Stimulated activated CD4-positive, alpha-beta T cell treated with anti-CD3 and anti-CD28 coated beads, TNF-alpha, amount 100 ng/mL, for 24 hours (primary cell): ENCODE data around the gene TULP1.

Experiments
- DNase-seq, 3 experiments: peaks; one replicate each; pipeline ENCODE4 v3.0.0-alpha.2; 2020; ENCODE audit warnings: low read depth in 3 of 3

TULP1 gene

GRCh38 chr6:35496841-35497570 lies 15.7 kb downstream of the TULP1 start, which contains the start of gene TEAD3:
TSS of gene TEAD3 (minus strand) at chr6:35497079.
- peak in 1 of 3 experiments; percentile 49 for DNase-seq

DNA sequence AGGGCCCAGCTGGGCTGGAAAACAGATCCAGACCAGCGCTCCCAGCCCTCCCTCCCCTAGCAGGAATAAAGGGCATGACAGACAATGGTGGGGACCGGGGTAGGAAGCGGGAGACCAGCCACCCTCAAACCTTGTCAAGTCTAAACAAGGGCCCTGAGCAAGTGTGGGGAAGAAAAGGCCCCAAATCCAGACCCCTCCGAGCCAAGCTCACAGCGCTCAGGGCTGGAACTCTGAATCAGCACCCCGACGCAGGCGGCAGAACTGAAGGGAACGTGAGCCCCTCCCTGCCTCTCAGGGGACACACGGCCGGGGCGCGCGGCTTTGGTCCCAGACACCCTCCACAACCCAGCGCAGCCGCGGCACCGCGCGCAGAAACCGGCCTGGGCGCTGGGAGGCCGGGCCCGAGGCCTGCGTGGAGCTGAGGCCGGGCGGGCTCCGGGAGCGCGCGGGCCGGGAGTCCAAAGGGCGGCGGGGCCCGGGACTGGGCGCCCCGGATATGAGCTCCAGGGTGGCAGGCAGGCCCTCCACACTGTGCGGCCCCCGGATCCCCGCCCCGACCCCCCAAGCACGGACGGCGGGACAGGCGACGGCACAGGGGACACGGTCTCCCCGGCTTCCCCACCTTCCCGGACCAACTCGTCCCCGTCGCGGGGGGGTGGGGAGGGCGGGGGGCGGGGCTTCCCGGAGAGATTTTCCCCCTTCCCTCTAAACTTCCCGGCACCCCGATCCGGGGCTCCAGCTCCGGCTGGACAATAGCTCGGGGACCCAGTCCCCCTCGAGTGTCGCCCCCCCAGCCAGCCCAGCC lies 16.5 kb downstream of the TULP1 start:
- no peak for DNase-seq

DNA sequence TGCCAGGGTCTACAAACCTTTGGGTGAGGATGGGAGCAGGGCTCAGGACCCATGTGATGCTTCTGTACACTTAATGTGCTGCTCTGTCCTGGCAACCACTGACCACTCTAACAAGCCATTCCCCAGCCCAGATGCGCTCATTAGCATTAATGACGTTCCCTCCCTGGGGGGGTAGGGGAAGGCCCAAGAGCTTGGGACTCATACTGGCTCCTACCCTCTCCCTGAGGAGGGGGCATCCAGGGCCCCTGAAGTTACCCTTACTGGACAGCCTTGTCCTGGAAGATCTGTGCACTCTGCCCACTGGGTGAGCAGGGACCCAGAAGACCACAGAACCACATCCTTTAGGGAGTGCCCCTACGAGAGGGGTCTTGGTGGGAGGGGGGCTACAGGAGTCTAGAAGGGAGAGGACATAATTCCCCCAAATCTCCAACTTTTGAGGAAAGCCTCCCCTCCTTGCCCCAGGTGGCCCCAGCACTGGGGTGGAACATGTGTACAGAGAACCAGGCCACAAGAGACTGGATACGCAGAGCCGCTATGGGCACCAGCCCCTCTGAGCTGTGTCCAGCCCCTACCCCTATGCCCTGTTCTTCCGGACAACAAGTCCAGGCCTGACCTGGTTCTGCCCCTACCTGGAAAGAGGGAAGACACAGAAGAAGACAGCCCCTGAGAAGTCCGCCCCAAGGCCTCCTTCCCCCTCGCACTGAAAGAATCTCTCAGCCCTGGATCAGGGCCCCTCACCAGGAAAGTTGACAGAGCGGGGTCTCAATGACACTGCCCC lies 17.2 kb downstream of the TULP1 start:
- DNase-seq = no peak

GRCh38 chr6:35494161-35494563 lies 18.5 kb downstream of the TULP1 start:
- no peak for DNase-seq

DNA sequence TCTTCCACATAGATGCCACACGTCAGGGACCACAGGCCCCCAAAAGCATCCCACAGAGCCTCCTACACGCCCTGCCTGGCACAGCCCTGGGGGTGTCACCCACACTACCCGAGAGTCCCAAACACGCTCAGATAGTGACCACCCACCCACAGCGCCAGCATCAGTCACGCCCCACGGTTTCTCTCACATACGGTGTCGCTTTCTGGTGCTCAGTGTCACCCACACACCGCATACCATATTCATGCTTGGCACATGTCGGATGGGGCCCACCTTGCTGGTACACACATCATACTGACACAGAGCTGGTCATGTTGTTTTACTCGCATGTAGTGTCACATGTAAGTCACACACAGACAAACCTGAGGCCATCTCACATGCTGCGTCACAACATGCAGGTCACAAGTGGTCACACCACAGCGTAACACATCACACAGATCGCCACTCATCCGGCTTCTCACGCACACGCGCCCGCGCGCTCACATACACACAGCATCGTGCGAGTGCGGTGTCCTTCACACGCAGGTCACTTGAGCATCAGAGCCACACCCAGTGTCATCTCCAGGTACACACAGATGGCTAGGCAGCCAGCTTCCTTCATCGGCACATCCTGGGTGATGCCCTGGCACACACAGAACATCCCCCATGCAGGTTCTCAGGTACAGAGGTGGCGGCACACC lies 19.3 kb downstream of the TULP1 start:
- no peak for DNase-seq

DNA sequence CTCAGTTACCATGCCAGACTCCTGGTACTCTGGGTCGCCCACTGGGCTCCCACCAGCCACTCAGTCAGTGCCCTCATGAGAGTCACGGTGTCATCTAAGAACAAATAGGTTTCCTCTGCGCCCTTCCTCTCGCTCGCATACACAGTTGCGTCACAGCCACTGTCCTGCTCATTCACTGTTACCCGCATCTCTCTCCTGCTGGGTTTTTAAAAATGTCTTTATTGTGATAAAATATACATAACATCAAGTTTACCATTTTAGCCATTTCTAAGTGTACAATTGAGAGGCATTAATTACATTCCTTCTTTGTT lies 19.8 kb downstream of the TULP1 start:
- no peak for DNase-seq

DNA sequence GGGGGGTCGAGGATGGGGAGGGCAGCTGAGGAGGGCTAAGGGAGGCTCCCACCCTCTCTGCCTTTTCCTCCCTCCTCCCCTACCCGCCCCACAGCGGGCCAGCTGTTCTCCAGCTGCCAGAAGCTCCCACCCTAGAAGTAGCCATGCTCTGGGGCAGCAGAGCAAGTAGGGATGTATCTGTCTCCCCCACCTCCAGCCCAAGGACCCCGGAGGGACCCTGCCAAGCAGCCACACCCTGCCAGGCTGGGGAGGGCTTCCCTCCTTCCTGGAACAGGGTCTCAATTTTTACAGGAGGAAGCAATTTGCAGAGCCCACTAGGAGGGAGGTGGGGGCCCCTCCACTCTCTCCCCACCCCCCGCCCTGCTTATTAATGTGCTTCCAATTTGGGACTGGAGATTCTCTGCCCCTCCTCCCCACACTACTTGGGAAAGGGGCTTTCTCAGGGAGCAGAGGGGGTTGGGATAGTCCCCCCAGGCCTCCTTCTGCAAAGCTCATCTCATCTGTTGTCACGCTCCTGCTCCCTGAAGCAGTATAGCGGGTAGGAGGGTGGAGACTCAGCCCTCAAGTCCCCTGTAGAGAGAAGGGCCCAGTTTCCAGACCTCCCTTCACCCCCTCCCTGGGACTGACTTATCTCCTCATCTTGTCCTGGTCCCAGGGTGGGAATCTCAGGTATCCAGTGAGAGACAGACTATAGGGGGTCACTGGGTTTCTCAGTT lies 20.3 kb downstream of the TULP1 start:
- DNase-seq = no peak

DNA sequence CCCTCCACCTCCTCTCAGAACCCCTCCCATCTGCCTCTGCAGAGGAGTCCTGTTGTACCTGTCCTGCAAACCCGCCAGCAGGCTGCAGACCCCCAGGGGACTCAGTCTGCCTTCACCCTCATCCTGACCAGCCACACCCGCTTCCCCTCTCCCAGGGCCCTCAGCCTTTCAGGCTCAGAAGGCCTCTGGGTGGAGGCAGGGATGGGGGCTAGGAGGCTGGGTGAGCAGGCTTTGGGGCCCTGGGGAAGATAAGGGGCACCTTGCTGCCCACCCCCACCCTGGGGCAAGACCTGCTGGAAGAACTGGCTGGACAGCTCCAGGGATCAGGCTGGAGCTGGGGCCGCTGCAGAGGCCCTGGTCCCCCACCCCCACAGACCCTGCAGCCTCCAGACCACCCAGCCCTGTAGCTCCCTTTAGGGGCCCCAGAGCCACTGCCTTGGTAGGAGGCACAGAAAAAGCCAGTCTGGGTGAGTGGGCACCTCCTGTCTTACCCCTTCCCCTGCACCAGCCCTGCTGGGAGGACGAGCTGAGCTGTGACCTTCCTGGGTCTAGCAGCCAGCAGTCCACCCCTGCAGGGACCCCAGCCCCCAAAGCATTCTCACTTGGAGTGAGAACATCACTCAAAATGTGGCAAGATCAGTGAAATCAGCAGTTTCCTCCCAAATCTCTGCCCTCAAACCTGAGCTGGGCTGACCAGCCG lies 21.0 kb downstream of the TULP1 start:
- no peak for DNase-seq

DNA sequence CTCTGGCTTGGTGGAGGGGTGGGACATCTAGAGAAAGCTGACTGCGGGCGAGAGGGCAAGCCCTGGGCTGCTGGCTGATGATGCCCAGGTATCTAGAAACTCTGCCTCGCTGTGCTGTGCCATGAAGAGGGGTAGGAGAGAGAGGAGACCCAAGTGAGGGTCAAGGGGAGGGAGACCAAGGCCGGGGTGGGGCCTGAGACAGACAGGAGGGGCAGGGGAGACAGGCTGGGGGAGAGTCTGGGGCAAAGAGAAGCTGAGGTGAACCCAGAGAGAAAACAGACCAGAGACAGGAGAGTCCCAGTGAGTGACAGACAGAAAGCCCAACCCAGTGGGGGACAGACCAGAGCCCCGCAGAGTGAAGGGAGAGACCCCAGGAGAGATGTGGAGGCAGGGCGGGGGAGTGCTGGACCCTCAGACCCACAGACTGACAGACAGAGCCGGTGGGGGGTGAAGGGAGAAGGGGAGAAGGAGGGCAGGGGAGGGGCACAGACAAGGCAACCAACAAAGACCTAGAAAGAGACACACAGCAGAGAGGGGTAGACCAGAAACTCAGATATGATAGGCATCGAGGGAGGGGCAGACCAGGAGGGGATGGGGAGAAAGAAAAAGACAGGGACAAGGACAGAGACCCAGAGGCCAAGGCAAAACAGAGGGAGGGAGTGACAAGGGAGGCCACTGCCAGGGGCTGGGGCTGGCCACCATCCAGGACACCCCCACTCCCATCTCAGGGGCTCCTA lies 21.7 kb downstream of the TULP1 start:
- DNase-seq = no peak

DNA sequence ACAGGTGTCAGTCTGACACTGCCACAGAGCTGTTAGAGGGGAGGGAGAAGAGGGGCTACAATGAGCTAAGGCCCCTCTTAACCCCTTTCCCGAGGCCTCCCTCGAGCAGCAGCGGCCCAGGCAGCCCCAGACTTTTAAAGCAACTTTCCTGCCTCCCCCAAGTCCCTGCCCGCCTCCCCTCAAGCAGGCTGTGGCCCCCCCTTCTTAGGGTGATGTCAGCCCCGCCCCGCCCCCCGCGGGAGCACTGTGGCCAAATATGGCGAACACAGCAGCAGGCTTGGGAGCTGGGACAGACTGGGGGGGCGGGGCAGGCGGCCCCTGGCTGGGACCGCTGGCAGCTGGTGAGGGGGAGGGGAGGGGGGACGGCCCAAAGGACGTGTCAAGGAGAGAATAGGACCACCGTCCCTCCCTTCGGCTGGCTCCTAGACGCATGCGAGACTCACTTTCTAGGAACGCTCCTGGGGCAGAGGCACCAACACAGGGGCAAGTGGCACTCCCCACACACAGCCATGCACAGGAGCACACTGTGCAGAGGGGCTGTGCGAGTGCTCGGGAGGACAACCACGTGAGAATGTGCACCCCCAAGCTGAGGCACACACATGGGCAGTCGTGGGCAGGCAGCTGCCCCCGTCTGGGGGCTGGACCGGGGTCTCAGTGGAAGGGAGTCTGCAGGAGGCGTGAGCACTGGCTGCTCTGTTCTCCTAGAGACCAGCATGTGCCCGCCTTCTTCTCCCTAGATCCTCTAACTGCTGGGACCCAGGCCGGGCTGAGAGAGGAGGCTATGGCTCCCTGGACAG lies 22.5 kb downstream of the TULP1 start:
- no peak for DNase-seq

- no peak for DNase-seq
Observed at GRCh38 chr6:35489066-35489465, 23.6 kb downstream of the TULP1 start.

DNA sequence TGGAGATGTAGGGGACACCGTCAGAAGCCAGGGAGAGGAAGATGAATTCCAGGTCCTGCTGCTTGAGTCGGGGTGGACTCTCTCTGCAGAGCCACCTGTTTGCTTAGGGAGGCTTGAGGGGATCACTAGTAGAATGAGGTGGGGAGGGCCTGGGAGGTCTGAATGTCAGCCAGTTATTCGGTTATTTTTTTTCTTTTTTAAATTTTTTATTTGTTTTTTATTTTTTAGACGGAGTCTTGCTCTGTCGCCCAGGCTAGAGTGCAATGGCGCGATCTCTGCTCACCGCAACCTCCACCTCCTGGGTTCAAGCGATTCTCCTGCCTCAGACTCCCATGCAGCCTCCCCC lies 24.2 kb downstream of the TULP1 start:
- no peak for DNase-seq

DNA sequence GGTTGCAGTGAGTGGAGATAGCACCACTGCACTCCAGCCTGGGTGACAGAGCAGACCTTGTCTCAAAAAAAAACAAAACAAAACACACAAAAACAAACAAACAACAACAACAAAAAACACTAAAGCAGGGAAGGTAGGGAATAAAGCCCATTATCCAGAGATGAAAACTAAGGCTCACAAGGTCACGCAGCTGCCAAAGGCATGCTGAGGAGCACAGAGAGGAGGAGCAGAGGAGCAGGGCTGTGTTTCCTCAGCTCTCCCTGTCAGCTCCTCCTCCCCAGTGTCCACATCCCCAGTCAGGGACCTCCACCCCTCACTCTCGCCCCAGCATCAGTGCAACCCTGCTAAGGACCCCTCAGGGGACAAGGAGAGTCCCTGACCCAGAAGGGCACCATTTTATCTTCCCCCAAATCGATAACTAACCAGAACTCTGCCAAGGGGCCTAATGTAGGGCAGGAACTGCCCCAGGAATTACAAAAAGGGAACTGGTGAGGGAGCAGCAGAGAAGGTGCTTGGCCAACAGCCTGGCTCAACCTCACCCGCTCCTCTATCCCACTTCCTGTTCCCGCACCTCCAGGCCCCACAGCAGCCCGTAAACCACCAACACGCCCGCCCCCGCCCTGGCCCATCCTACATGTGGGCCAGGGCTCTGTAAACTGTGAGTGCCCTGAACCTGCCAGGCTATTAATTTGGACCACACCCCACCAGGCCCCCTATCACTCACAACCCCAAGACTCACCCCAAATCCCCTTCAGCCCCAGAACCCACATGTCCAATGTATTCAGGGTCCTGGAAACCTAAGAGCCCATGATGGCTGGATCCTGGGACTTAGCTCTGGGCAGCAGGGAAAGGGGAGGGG lies 24.8 kb downstream of the TULP1 start:
- no peak for DNase-seq

- no peak for DNase-seq
Observed at GRCh38 chr6:35486005-35486925, 26.4 kb downstream of the TULP1 start.

- no peak for DNase-seq
Observed at GRCh38 chr6:35485402-35485877, 27.3 kb downstream of the TULP1 start.

- DNase-seq = no peak
Observed at GRCh38 chr6:35484921-35485392, 27.7 kb downstream of the TULP1 start.
